GM20431 (cell line): ENCODE results near the gene THEM4.
"Not testable (repeated sequence)": the region's sequence is repeated elsewhere in the genome, so short reads cannot be mapped to it uniquely, and the experiment has no call there.

Experiments
- in situ Hi-C: fragments of 300-500 bp; cut with MseI, MboI; formaldehyde crosslinking; loops from one replicate; pipeline ENCODE4 v1.15.0; 2020; ENCODE audit warnings: low sequenced_read_pairs; ENCODE audit not compliant: unreplicated experiment

Gene THEM4

GRCh38 chr1:151935894-151936602 lies 26.7 kb upstream of the THEM4 start:
- in situ Hi-C loops: no loop called here

GRCh38 chr1:151935154-151935553 lies 25.8 kb upstream of the THEM4 start:
- in situ Hi-C loops: no loop called here

DNA sequence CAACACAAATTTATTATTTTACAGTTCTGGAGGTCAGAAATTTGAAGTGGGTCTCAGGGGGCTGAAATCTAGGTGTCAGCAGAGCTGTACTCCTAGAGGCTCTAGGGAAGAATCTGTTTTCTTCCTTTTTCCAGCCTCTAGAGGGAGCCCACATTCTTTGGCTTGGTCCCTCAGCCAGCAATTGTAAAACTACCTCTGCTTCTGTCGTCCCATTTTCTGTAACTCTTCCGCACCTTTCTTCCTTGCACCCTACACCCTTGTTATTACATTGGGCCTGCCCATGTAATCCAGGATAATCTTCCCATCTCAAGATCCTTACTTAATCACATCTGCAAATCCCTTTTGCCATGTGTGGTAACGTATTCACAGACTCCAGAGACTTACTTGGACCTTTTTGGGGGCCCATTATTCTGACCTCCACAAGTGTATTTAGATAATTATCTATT lies 24.8 kb upstream of the THEM4 start:
- in situ Hi-C loops: no loop called here

GRCh38 chr1:151924691-151925587 lies 15.6 kb upstream of the THEM4 start:
- in situ Hi-C loops: no loop called here

GRCh38 chr1:151923422-151923821 lies 14.1 kb upstream of the THEM4 start:
- in situ Hi-C loops: no loop called here

- in situ Hi-C loops: no loop called here
Measured at GRCh38 chr1:151920149-151920548, 10.8 kb upstream of the THEM4 start.

DNA sequence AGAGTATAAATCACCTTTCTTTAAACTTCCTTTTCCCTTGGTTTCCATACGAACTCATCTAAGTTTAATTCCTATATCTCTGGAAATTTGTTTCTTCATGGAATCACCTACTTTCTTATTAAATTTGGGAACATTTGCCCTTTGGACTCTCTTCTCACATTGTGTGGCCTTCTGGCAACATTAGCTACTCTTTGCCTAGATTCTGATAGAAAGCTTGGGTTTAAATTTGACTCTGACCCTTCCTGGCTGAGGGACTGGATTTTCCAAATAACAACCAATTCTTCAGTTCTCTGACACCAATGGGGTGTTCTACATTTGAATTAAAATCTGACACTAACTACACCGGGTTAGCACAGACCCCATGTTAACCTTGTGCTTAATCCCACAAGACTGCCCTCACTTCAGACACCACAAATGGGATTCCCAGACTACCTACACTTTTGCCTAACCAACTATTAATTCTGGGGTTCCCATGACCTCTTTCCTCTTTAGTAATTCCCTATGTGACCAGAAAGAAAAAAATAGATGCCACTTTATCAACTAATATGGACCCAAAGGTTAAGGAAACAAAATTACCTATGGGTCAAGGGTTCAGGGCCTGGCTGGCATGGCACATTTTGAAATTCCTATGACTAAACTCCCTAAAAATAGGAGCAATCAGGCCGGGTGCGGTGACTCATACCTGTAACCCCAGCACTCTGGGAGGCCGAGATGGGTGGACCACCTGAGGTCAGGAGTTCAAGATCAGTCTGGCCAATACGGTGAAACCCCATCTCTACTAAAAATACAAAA lies 9.7 kb upstream of the THEM4 start:
- in situ Hi-C loops: no loop called here

DNA sequence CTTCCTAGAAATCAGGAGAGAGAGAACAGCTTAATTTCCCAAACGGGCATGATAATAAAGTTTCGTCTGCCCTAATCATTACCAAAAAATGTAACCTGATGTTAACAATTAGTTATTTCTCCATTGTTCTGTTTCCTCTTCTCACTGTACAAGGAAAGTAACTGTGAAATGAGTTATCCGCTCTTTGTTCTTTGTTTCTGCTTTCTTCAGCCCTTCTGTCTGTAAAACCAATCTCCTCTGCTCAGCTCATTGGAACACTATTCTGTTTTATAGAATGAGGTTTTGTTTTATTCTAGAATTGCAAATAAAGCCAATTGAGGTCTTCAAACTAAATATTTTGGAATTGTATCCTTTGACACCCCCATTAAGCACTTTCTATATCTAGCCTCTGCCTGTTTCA lies 8.8 kb upstream of the THEM4 start:
- in situ Hi-C loops: no loop called here

DNA sequence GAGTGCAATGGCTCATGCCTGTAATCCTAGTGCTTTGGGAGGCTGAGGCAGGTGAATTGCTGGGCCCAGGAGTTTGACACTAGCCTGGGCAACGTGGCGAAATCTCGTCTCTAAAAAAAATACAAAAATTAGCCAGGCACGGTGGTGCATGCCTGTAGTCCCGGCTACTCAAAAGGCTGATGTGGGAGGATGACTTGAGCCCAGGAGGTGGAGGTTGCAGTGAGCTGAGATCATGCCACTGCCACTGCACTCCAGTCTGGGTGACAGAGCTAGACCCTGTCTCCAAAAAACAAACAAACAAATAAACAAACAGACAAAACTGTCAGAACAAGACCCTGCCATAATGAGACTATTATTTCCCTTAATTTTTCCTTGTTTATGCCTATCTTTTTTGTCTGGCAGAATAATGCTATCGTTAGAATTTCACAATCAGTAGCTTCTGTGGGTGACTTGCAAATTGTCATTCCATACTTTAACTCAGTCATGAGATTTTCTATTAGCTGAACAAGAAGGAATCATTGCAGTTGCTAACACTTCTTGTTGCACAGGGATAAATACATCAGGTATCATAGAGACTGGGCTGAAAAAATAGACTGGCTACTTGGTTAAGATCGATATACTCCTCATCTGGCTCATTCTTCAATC lies 7.5 kb upstream of the THEM4 start:
- in situ Hi-C loops: no loop called here

DNA sequence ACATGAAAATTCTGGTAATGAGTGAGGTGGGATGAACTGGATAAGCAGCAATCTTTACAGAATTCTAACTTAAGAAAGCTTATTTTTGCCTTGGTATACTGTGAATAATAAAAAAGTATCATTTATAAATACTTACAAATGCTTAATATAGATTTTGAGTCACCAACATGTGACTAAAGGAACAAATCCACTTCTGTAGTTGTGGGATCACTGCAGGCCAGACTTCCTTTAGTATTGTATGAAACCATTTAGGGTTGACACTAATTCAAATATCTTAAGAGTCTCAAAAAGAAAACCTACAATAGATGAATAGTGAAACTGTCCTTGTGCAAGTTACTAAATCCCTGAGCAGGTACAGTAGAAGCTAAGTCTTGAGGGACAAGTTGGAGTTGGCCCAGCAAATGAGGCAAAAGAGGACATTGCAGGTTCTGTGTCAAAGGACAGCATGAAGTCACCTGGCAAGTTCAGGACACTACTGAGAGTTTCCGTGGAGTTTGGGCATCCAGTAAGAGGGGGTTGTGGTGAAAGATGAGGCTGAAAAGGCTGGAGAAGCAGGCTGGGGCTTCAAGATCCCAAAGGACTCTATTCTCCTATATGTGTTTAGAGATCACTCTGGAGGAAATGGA lies 5.9 kb upstream of the THEM4 start:
- in situ Hi-C loops: no loop called here

- in situ Hi-C loops: no loop called here
Measured at GRCh38 chr1:151914076-151914475, 4.8 kb upstream of the THEM4 start.

GRCh38 chr1:151912973-151913372 lies 3.7 kb upstream of the THEM4 start:
- in situ Hi-C loops: no loop called here

- in situ Hi-C loops: no loop called here
Measured at GRCh38 chr1:151908228-151908691, 1.1 kb downstream of the THEM4 start.

GRCh38 chr1:151907363-151908139 lies 1.8 kb downstream of the THEM4 start:
- in situ Hi-C loops: no loop called here

GRCh38 chr1:151906324-151906645 lies 3.0 kb downstream of the THEM4 start:
- in situ Hi-C loops: not testable (repeated sequence)

DNA sequence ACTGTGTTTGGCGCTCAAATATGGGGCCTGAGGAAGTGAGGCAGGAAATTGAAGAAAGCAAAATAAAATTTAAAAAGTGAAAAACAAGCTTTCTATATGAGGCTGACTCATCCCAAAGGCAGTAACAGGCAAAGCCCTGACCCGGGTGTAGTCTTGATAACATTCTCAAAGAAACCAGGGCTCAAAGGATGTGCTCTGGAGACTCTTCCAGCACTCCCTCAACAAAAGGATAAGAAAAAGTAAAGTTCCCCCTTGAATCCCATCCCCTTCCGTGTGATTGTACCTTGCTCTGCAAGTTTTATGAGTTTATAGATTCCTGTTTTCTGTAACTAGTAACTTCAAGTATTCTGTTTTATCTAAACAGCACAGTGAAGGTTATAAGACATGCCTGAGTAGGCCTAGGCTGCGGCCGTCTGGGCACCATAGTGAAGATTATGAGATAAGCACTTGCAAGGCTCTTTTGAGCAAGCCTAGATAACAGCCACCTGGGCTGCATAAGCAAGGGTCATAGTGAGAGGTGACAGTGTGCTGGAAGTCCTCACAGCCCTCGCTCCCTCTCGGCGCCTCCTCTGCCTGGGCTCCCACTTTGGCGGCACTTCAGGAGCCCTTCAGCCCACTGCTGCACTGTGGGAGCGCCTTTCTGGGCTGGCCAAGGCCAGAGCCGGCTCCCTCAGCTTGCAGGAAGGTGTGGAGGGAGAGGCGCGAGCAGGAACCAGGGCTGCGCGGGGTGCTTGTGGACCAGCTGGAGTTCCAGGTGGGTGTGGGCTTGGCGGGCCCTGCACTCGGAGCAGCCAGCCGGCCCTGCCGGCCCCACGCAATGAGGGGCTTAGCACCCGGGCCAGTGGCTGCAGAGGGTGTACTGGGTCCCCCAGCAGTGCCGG lies 3.6 kb downstream of the THEM4 start:
- in situ Hi-C loops: not testable (repeated sequence)

DNA sequence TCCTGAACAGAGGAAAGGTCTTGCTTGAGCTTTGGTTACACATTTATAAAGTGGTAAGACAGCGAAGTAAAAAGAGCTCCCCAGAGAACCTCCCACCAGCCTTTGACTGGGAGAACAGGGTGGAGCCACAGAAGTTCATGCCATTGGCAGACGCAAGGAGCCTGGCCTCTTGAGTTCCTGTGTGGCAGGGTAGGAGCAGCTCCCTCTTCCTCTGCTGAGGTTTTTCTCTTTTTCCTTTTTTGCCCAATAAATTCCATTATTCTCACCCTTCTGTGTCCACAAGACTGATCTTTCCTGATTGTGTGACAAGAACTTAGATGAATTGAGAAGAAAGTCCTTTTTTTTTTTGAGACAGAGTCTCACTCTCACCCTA lies 4.3 kb downstream of the THEM4 start:
- in situ Hi-C loops: no loop called here

- in situ Hi-C loops: no loop called here
Measured at GRCh38 chr1:151902858-151903257, 6.5 kb downstream of the THEM4 start.
